ENCODE data around the gene SLC35F3.
"Not testable (repeated sequence)": the region's sequence is repeated elsewhere in the genome, so short reads cannot be mapped to it uniquely, and the experiment has no call there.

Gene SLC35F3

DNA sequence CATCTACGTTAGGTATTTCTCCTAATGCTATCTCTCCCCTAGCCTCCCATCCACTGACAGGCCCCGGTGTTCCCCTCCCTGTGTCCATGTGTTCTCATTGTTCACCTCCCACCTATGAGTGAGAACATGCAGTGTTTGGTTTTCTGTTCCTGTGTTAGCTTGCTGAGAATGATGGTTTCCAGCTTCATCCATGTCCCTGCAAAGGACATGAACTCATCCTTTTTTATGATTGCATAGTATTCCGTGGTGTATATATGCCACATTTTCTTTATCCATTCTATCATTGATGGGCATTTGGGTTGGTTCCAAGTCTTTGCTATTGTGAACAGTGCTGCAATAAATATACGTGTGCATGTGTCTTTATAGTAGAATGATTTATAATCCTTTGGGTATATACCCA, 247.9 kb downstream of the SLC35F3 start:
- not testable (repeated sequence) for DNase-seq

DNA sequence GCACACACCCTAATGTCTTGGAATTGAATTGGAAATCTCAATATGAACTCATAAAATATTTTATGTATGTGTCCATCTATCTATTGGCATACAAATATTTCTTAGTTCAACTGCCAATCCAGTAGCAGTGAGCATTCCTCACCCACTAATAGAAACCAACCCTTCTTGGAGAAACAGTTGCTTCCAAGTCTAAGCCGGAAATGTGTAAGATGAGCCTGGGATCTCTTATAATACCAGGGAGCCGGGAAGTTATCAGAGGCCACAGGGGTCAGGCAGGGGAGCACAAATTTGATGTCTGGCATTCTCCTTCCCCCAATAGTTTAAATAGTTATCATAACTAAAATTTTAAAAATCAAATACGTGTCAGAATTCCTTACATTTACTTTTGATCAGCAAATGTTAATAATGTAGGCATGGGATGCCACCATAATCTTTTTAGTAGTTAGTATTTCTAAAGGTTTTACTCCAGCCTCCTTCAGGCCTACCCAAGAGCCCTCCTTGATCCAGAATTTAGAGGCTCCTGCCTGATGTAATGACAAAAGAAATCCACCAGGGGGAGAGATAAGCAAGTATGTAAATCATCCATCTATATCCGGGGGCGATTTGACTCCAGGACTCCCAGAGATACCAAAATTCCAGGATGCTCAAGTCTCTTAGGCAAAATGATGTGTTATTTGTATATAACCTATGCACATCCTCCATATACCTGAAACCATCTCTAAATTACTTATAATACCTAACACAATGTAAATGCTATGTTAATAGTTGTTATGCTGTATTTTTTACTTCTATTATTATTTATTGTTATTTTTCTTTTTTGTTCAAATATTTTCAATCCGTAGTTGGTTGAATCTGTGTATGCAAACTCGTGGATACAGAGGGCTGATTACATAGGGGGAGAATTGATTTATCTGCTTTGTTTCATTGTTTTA, 250.1 kb downstream of the SLC35F3 start:
- peak; percentile 11 for DNase-seq

DNA sequence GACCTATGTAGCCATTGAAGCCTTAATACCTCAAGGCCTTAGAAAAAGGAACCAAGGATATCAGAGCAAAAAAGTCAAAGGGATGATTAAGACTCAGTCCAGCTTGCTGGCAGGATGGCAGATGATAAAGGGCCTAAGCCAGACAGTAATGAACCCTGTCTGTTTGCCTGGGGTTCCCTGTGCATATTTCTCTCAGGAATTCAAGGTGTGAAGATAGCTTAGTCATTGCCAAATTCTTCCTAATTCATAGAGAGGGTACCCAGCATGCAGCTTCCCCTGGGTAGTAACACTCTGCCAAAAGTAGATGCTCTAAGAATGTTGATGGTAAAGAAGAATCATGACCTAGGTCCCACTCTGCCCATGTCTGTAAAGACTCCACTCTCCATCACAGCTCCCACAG, 258.2 kb downstream of the SLC35F3 start:
- DNase-seq: no peak

DNA sequence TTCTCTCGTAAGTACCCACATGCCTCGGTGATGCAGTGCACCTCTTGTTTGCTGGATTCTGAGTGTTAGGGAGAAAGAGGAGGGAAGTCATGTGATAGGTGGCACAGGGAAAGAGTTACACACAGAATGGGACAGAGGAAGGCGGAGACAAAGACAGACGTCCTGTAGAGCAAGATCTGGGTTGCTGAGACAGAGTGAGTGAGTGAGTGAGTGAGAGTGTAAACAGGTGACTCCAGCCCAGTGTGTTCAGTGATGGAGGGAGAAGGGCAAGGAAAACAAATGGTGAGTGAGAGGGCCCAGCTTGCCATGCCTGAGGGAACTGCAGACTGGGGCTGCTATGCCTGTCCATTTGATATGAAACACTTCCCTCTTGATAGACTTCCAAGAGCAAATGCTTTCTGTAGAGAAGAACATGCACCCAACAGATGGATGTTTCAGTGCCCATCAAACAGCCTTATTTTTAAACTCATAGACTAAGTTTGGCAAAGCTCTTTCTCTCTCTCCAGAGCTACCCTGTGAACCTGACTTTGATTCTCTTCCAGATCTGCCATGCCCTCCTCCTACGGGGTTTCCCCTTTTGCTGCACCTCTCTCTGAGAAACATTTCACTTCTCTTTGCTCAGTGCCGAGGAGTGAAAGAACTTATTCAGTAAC, 258.9 kb downstream of the SLC35F3 start:
- no peak for DNase-seq

DNA sequence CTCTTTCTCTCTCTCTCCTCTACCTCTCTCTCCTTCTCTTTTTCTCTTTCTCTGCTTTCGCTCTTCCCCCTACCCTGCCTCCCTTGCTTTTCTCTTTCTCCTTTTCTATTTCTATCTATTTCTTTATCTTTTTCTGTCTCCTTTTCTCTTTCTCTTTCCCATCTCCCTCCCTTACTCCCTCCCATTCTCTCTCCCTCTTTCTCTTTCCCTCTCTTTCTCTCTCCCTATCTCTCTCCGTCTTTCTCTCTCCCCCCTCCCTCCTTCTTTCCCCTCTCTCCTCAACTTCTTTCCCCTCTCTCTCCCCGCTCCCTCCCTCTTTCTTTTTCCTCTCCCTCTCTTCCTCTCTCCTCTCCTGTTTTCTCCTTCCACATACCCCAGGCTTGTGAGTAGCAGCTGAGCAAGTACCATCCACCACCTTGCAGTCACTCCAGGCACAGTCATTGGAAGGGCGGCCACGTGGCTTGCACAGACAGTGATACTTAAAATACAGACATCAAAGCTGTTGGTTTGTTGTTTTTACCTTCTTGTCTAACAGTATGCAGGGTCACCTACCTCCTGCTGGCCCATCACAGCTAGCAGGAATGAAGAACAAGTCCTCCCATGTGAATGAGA, 259.7 kb downstream of the SLC35F3 start:
- DNase-seq: no peak

- DNase-seq: no peak
Measured at GRCh38 chr1:234168061-234168724, 263.7 kb downstream of the SLC35F3 start.

GRCh38 chr1:234169161-234169849, 264.8 kb downstream of the SLC35F3 start:
- no peak for DNase-seq

GRCh38 chr1:234170067-234170466, 265.6 kb downstream of the SLC35F3 start:
- no peak for DNase-seq

GRCh38 chr1:234170622-234171021, 266.1 kb downstream of the SLC35F3 start:
- peak; percentile 20 for DNase-seq

DNA sequence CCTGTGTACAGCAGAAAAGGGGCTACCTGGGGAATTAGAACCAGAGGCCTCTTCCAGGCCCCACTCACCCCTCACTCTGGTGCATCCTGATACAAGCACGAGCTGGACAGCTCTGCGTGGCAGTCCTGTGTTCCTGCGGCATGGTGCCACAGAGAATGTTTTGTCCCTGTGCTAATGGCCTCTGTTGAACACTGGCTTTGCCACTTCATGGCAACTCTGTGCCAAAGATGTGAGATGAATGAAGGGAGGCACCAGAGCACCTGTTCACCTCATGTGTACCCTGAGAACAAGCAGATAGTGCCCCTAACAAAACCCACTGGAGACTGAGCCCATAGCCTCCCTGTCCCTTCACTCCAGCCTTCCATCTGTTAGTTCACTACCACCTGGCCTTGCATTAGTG, 269.5 kb downstream of the SLC35F3 start:
- no peak for DNase-seq

DNA sequence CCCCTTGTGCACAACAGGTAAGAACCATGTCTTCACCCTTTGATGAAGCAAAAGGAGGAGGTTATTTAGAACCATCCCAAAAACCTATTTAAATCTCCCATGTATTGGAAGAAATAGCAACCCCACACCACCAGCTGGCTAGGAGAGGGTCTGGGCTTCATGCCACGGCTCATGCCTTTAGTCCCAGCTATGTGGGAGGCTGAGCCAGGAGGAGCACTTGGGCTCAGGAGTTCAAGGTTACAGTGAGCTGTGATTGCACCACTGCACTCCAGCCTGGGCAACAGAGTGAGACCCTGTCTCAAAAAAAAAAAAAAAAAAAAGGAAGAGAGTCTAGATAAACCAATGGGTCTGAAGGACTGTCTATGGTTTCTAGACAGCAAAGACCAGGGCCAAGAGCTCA, 270.9 kb downstream of the SLC35F3 start:
- DNase-seq: no peak

- DNase-seq: no peak
Measured at GRCh38 chr1:234176000-234176399, 271.5 kb downstream of the SLC35F3 start.

DNA sequence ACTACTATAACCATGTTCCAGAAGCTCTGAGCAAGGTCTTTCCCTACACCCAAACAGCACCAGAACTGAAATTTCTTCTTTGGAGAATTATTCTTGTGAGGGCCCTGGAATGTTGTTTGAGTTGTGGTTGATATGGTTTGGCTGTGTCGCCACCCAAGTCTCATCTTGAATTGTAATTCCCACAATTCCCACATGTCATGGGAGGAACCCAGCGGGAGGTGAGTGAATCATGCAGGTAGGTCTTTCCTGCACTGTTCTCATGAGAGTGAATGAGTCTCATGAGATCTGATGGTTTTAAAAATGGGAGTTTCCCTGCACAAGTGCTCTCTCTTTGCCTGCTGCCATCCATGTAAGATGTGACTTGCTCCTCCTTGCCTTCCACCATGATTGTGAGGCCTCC, 272.4 kb downstream of the SLC35F3 start:
- not testable (repeated sequence) for DNase-seq

DNA sequence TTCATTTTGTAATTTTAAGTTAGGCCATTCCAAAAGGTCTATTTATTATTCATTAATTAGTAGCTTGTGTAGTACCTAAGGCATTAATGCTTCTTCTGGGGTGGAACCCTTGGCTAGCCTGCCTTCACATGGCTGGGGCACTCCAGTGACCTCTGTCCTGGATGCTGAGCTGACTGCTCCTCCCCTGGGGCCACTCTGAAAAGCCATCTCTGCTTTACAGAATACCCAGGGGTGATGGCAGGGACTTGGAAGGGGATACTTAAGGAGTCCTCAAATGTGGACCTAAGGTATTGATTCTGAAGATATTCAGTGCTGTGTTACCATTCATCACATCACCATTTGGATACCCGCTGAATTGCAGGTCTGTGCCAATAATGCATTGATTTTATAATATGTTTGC, 281.0 kb downstream of the SLC35F3 start:
- DNase-seq: no peak

- DNase-seq: peak; percentile 35
Measured at GRCh38 chr1:234186037-234186688, 281.7 kb downstream of the SLC35F3 start.

DNA sequence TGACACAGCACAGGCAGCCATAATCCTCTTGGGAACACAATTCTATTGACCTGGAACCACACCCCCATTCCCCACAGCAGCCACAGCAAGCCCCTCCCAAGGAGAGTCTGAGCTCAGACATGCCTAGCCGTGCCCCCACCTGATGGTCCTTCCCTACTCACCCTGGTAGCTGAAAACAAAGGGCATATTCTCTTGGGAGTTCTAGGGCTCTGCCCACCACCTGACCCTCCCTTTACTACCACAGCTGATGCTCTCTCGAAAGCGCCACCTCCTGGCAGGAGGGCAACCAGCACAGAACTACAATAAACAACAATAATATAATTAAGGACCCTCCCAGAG, 283.9 kb downstream of the SLC35F3 start:
- peak; percentile 27 for DNase-seq

DNA sequence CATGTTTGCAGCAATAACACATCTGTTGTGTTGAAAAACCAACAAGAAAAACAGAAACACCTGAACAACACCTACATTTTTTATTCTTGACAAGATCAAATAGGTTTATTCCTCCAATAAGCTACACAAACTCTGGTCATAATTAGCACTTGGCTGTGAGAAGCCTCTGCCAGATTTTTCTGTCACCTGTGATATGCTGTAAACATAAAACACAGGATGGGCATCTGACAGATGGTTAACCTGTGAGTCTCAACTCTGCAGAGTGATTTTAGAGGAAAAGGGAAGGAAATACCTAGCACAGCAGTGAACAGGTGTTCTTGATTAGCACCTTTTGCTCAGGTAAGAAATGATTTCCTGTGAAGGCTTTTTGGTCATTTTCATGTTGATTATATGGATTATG, 293.4 kb downstream of the SLC35F3 start:
- DNase-seq: no peak

DNA sequence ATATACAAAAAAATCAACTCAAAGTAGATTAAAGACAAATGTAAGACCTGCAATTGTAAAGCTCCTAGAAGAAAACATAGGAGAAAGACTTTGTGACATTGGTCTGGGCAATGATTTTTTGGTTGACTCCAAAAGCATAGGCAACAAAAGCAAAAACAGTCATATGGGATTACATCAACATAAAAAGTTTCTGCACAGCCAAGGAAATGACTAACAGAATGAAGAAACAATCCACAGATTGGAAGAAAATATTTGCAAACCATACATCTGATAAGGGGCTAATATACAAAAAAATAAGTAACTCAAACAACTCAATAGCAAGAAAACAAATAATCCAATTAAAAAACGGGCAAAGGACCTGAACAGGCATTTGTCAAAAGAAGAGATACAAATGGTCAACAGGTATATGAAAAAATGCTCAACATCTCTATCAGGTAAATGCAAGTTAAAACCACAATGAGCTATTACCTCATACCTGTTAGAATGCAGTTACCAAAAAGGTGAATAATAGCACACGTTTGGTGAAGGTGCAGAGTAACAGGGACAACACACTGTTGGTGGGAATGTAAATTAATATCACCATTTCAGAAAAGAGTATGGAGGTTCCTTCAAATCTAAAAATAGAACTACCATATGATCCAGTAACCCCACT, 295.1 kb downstream of the SLC35F3 start:
- no peak for DNase-seq

GRCh38 chr1:234200566-234200965, 296.1 kb downstream of the SLC35F3 start:
- DNase-seq: no peak

GRCh38 chr1:234201600-234201999, 297.1 kb downstream of the SLC35F3 start:
- no peak for DNase-seq

- no peak for DNase-seq
Measured at GRCh38 chr1:234205966-234206365, 301.5 kb downstream of the SLC35F3 start.

All from stimulated activated CD4-positive, alpha-beta T cell treated with anti-CD3 and anti-CD28 coated beads, Interleukin-15, amount 100 ng/mL, for 24 hours (primary cell).